ENCODE data around the gene TMEM184A. TPM values are rescaled to one million over a fixed set of nuclear protein-coding genes. Genes with fewer than 3 reads are reported as not detected.

TMEM184A gene
- total RNA-seq, 3 donors from 2014 or later: 6.6 to 8.2 TPM; not detected in 1

- no peaks in the 10 kb centered on the region for H3K27me3 ChIP-seq
- no peak overlapping the region for H3K4me3 ChIP-seq
- no peak for TF ChIP-seq POLR2AphosphoS5 (IDR thresholded peaks at IDR 0.05)
- no peak for TF ChIP-seq CTCF (IDR thresholded peaks at IDR 0.05)
- TF ChIP-seq POLR2A (IDR thresholded peaks at IDR 0.05): no peak
- H3K4me1 ChIP-seq: peaks cover 0 to 16% of the 10 kb centered on the region in 2 donors
- H3K27ac ChIP-seq: no peak overlapping the region
- intact Hi-C loops (cut with DNase I; ENCODE audit: low total_unique reads): no loop called here
- H3K9me3 ChIP-seq: no peaks in the 10 kb centered on the region
- peaks cover 12% of the 10 kb centered on the region for H3K36me3 ChIP-seq
- DNase-seq (ENCODE audit: low spot score in 2 of 2): no peak
These were observed 55.8 kb downstream of the TMEM184A start for GRCh38 chr7:1500064-1500807.

GRCh38 chr7:1499367-1500029, 56.5 kb downstream of the TMEM184A start:
- no peak overlapping the region for H3K27ac ChIP-seq
- no peaks in the 10 kb centered on the region for H3K27me3 ChIP-seq
- TF ChIP-seq CTCF (IDR thresholded peaks at IDR 0.05) (no peak), POLR2AphosphoS5 (IDR thresholded peaks at IDR 0.05) (no peak), POLR2A (IDR thresholded peaks at IDR 0.05) (no peak)
- no peaks in the 10 kb centered on the region for H3K9me3 ChIP-seq
- no peak overlapping the region for H3K4me3 ChIP-seq
- no peak for DNase-seq (ENCODE audit: low spot score in 2 of 2)
- intact Hi-C loops (cut with DNase I; ENCODE audit: low total_unique reads): no loop called here
- H3K36me3 ChIP-seq: peaks cover 16% of the 10 kb centered on the region
- H3K4me1 ChIP-seq: peaks cover 0 to 16% of the 10 kb centered on the region in 2 donors

GRCh38 chr7:1498370-1499305, 57.4 kb downstream of the TMEM184A start:
- peaks cover 0 to 16% of the 10 kb centered on the region in 2 donors for H3K4me1 ChIP-seq
- peaks cover 16% of the 10 kb centered on the region for H3K36me3 ChIP-seq
- no peaks in the 10 kb centered on the region for H3K9me3 ChIP-seq
- H3K27ac ChIP-seq: no peak overlapping the region
- intact Hi-C loops (cut with DNase I; ENCODE audit: low total_unique reads): no loop called here
- no peaks in the 10 kb centered on the region for H3K27me3 ChIP-seq
- H3K4me3 ChIP-seq: no peak overlapping the region
- no peak for TF ChIP-seq CTCF (IDR thresholded peaks at IDR 0.05)
- TF ChIP-seq POLR2A (IDR thresholded peaks at IDR 0.05): no peak
- no peak for TF ChIP-seq POLR2AphosphoS5 (IDR thresholded peaks at IDR 0.05)
- no peak for DNase-seq (ENCODE audit: low spot score in 2 of 2)

- Histone ChIP-seq H3K27ac (no peak overlapping the region), H3K9me3 (no peaks in the 10 kb centered on the region), H3K4me3 (no peak overlapping the region), H3K36me3 (peaks cover 16% of the 10 kb centered on the region), H3K4me1 (peaks cover 0 to 4% of the 10 kb centered on the region in 2 donors), H3K27me3 (no peaks in the 10 kb centered on the region)
- DNase-seq (ENCODE audit: low spot score in 2 of 2): no peak
- no peak for TF ChIP-seq CTCF (IDR thresholded peaks at IDR 0.05)
- TF ChIP-seq POLR2A (IDR thresholded peaks at IDR 0.05): no peak
- no peak for TF ChIP-seq POLR2AphosphoS5 (IDR thresholded peaks at IDR 0.05)
- intact Hi-C loops (cut with DNase I; ENCODE audit: low total_unique reads): no loop called here
These were observed 58.6 kb downstream of the TMEM184A start for GRCh38 chr7:1497293-1497927.

Measured in breast epithelium (tissue), 4 donors.